ENCODE results near the gene CEACAM5. TPM values are rescaled to one million over a fixed set of nuclear protein-coding genes. Genes with fewer than 3 reads are reported as not detected.

The CEACAM5 gene
- total RNA-seq, 2 donors from 2014 or later = 4,350 to 5,481 TPM

GRCh38 chr19:41769608-41770007 is 61.2 kb downstream of the CEACAM5 start:
- intact Hi-C loops (cut with DNase I, micrococcal nuclease) = no loop called here
- no peak for ATAC-seq
- no peak for DNase-seq

GRCh38 chr19:41771410-41771809 is 63.0 kb downstream of the CEACAM5 start:
- intact Hi-C loops (cut with DNase I, micrococcal nuclease) = no loop called here
- ATAC-seq (no peak), DNase-seq (no peak)

GRCh38 chr19:41774515-41774980 is 66.1 kb downstream of the CEACAM5 start:
- intact Hi-C loops (cut with DNase I, micrococcal nuclease) = no loop called here
- ATAC-seq = peak; percentile 85
- DNase-seq = peak; percentile 67 to 92

- no peak for ATAC-seq
- intact Hi-C loops (cut with DNase I, micrococcal nuclease) = no loop called here
- no peak for DNase-seq
Measured at GRCh38 chr19:41776700-41777099, 68.3 kb downstream of the CEACAM5 start.

Other genes with a start within 250 kb of the CEACAM5 start
- gene CEACAM21, start 132.5 kb upstream of the CEACAM5 start, total RNA-seq = 1 to 10 TPM in 1 of 2 donors, not detected in 1; 1.5 TPM
- under 1 TPM; 0.22 to 0.24 TPM for gene CEACAM4, start 81.6 kb upstream of the CEACAM5 start, total RNA-seq
- 1,000 to 10,000 TPM; 2,049 to 2,156 TPM for gene CEACAM7, start 20.4 kb upstream of the CEACAM5 start, total RNA-seq
- gene CEACAM6, start 46.9 kb downstream of the CEACAM5 start, total RNA-seq = 100 to 1,000 TPM; 485 to 596 TPM
- 1 to 10 TPM; 1.2 to 4.8 TPM for gene CEACAM3, start 88.0 kb downstream of the CEACAM5 start, total RNA-seq
- gene LYPD4, start 136.1 kb downstream of the CEACAM5 start, total RNA-seq = not detected
- gene DMRTC2, start 136.4 kb downstream of the CEACAM5 start, total RNA-seq = not detected
- 1,000 to 10,000 TPM; 1,474 to 1,504 TPM for gene RPS19, start 151.6 kb downstream of the CEACAM5 start, total RNA-seq
- 10 to 100 TPM in 1 of 2 donors, 1 to 10 TPM in 1; 3.9 to 13.7 TPM for gene CD79A, start 168.7 kb downstream of the CEACAM5 start, total RNA-seq
- 10 to 100 TPM; 87.8 to 93.6 TPM for gene ARHGEF1, start 174.6 kb downstream of the CEACAM5 start, total RNA-seq
- gene ERFL, start 219.8 kb downstream of the CEACAM5 start, total RNA-seq = 1 to 10 TPM; 1.1 to 1.7 TPM

Data from left colon (tissue), 2 donors.